Activated naive CD8-positive, alpha-beta T cell treated with anti-CD3 and anti-CD28 coated beads, Interleukin-2, amount 50 U/mL, for 24 hours (primary cell): ENCODE measurements around the gene DNAI1.

ENCODE experiments used
- ATAC-seq: fragments of 150-1000 bp; cut with Tn5 transposase; one replicate; pipeline ENCODE4 v1.10.0; 2021
- DNase-seq: peaks from one replicate; pipeline ENCODE4 v3.0.0; 2021
- H3K27ac Mint-ChIP-seq: one replicate; pipeline ENCODE4 v1.8.0; 2021; ENCODE audit warnings: mild to moderate bottlenecking, mixed read lengths
- H3K27me3 Mint-ChIP-seq: one replicate; pipeline ENCODE4 v1.8.0; 2021; ENCODE audit warnings: mixed read lengths
- H3K36me3 Mint-ChIP-seq: one replicate; pipeline ENCODE4 v1.8.0; 2021; ENCODE audit warnings: low read depth, mixed read lengths
- H3K4me1 Mint-ChIP-seq: one replicate; pipeline ENCODE4 v1.8.0; 2021; ENCODE audit warnings: mixed read lengths
- H3K4me3 Mint-ChIP-seq: one replicate; pipeline ENCODE4 v1.8.0; 2021; ENCODE audit warnings: mild to moderate bottlenecking, moderate library complexity, mixed read lengths
- H3K9me3 Mint-ChIP-seq: one replicate; pipeline ENCODE4 v1.8.0; 2021; ENCODE audit warnings: mixed read lengths

The DNAI1 gene

DNA sequence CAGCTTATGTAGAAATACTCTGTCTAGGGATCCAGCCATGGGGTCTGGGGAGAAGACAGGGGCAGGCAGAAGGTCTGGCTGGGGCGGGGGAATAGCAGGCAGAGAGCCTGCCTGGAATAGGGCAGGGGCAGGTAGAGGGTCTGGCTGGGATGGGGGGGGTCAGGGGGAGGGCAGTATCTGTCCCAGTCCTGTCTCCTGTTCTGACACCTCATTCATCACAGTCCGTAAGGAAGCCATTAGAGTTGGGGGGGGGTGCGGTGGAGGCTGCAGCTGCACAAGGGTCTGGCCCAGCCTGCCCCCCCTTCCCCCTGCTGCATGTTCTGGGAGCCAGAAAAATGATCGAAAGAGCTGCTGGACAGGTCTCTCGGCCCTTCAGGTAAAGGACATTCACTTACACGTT lies 98.3 kb downstream of the DNAI1 start:
- Mint-ChIP-seq H3K36me3 (no peaks in the 10 kb centered on the region), H3K4me1 (no peaks in the 10 kb centered on the region), H3K27ac (no peak overlapping the region), H3K27me3 (peaks cover 24% of the 10 kb centered on the region), H3K9me3 (no peaks in the 10 kb centered on the region), H3K4me3 (no peak overlapping the region)
- DNase-seq (no peak), ATAC-seq (no peak)

DNA sequence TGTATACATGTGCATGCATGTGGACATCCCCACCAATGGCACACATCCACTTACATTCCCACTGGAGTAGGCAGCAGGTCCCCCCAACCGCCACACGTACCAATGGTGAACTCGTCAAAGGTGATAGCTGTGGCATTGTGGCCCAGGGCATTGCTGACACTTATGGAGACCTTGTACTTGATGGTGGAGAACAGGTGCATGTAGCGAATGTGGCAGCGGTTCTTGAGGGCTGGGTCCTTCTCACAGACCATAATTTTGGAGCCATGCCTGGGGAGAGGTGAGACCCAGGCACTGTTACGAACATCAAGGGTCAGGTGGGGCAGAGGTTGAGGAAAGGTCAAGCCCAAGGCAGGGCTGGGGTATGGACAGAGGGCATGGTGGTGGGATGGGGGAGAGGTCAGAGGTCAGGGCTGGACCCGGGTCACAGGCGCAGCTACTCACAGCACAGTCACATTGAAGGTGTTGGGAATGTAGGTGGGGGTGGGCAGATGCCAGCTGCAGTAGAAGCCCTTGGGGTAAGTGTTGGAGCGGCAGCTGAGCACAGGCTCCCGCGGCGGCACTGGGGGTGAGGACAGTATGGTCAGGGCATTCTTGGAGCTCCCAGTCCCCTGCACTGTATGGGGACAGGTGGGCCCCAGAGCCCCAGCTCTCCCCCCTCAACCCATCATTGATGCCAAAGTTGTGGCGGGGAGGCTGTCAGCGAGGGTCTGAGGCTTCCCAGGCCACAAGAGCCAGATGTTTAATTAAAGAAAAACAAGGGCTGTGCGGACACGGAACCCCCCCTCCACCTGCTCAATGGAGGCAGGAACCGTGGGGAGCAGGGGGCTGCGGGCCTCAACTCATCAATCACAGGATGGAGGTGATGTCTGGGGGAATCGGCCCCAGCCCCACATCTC lies 99.1 kb downstream of the DNAI1 start:
- Mint-ChIP-seq H3K27ac (no peak overlapping the region), H3K4me1 (no peaks in the 10 kb centered on the region), H3K36me3 (no peaks in the 10 kb centered on the region), H3K27me3 (peaks cover 24% of the 10 kb centered on the region), H3K9me3 (no peaks in the 10 kb centered on the region), H3K4me3 (no peak overlapping the region)
- DNase-seq (no peak), ATAC-seq (no peak)

GRCh38 chr9:34558364-34558763 lies 99.8 kb downstream of the DNAI1 start:
- H3K4me3 Mint-ChIP-seq = no peak overlapping the region
- H3K9me3 Mint-ChIP-seq = no peaks in the 10 kb centered on the region
- no peak for ATAC-seq
- no peaks in the 10 kb centered on the region for H3K36me3 Mint-ChIP-seq
- no peak overlapping the region for H3K27ac Mint-ChIP-seq
- H3K4me1 Mint-ChIP-seq = no peaks in the 10 kb centered on the region
- no peak for DNase-seq
- peaks cover 28% of the 10 kb centered on the region for H3K27me3 Mint-ChIP-seq

- H3K4me1 Mint-ChIP-seq = no peaks in the 10 kb centered on the region
- H3K4me3 Mint-ChIP-seq = no peak overlapping the region
- ATAC-seq = no peak
- no peak for DNase-seq
- no peaks in the 10 kb centered on the region for H3K36me3 Mint-ChIP-seq
- peaks cover 32% of the 10 kb centered on the region for H3K27me3 Mint-ChIP-seq
- H3K9me3 Mint-ChIP-seq = no peaks in the 10 kb centered on the region
- no peak overlapping the region for H3K27ac Mint-ChIP-seq
Observed at GRCh38 chr9:34558919-34559623, 100.5 kb downstream of the DNAI1 start.

DNA sequence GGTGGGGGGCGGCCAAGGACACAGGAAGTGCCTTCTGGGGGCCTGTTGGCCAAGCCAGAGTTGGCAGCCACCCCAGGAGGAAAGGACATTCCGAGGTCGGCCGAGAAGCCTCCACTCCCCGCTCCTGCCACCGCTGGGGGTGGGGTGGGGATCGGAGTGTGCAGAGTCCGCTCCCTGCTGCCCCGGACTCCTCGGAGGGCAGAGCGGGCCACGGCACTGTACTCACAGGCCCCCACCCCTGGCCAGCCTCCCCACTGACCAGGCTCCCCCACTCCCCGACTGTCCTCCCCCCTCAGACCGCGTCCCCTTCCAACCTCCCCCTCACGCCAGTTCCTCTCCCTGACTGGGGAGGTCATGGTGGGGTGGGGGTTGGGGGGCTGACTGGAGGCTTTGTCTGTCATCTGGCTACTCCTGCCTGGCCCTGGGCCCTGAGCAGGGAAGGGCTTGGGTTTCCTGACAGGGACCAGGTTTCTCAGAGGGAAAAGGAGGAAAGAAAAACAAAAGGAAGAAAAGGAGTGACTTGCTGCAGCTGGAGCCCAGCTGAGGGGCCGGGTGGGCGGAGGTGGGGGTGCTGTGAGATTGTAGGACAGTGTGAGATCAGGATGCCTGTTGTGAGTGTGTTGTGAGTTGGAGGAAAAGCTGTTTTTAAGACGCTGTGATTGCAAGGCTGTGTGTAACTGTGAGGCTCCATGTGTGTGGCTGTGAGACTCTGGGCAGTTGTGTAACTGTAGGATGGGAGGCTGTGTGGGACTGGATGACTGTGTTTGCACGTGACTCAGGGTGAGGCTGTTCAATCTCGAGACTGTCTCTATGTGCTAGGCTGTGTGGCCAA lies 101.2 kb downstream of the DNAI1 start:
- no peak for DNase-seq
- no peak overlapping the region for H3K4me3 Mint-ChIP-seq
- peaks cover 28% of the 10 kb centered on the region for H3K27me3 Mint-ChIP-seq
- no peak overlapping the region for H3K27ac Mint-ChIP-seq
- H3K36me3 Mint-ChIP-seq = no peaks in the 10 kb centered on the region
- H3K4me1 Mint-ChIP-seq = no peaks in the 10 kb centered on the region
- no peaks in the 10 kb centered on the region for H3K9me3 Mint-ChIP-seq
- no peak for ATAC-seq

GRCh38 chr9:34560599-34561214 lies 102.1 kb downstream of the DNAI1 start:
- Mint-ChIP-seq H3K4me1 (no peaks in the 10 kb centered on the region), H3K27me3 (peaks cover 29% of the 10 kb centered on the region), H3K4me3 (no peak overlapping the region), H3K27ac (no peak overlapping the region), H3K36me3 (no peaks in the 10 kb centered on the region), H3K9me3 (no peaks in the 10 kb centered on the region)
- DNase-seq (no peak), ATAC-seq (no peak)

DNA sequence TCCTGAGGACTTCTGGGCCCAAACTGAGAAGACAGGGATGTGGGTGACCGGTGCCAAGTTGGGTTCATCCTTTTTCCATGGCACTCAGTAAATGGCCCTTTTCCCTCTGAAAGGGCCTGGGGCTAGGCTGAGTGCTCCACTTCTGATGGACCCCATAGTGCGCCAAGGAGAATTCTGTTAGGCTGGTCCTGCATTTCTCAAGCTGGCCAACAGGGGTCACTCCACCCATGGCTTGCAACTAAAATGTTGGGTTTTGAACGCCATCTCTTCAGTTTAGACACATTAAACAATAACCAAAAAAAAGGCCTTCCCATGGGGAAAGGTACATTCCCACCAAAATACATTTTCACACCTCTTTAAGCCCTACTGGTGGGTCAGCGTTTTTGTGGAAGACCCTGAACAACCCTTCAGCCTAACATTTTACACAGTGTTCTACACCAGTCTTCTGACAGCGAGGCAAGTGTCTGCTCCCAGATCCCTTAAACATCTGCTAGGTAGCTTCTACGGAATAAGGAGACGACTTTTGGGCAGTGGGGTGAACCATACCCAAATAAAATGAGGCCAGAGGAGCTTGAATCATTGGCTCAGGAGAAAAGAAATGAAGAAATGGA lies 103.6 kb downstream of the DNAI1 start:
- DNase-seq (peak; percentile 50), ATAC-seq (no peak)
- Mint-ChIP-seq H3K4me3 (no peak overlapping the region), H3K9me3 (no peaks in the 10 kb centered on the region), H3K27me3 (peaks cover 30% of the 10 kb centered on the region), H3K4me1 (no peaks in the 10 kb centered on the region), H3K27ac (no peak overlapping the region), H3K36me3 (no peaks in the 10 kb centered on the region)

GRCh38 chr9:34563262-34563661 lies 104.7 kb downstream of the DNAI1 start:
- ATAC-seq (no peak), DNase-seq (no peak)
- Mint-ChIP-seq H3K9me3 (no peaks in the 10 kb centered on the region), H3K4me1 (no peaks in the 10 kb centered on the region), H3K36me3 (no peaks in the 10 kb centered on the region), H3K27ac (no peak overlapping the region), H3K27me3 (peaks cover 24% of the 10 kb centered on the region), H3K4me3 (no peak overlapping the region)

DNA sequence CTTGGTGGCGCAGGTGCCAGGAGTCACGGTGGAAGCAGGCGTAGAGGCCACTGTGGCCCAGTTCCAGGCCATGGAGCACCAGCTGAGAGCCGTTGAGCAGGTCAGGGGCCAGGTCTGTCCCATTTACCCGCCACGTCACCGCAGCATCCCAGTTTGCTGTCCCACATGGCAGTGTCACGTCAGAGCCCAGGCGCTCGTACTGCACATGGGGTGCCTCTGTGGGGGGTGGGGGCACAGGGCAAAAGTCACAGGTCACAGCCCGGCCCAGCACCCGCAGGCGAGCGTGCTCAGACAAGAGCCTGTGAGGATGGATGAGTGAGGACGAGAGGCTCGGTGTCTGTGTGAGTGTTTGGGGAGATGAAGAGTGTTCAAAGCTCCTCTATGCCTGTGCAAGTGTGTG lies 106.0 kb downstream of the DNAI1 start:
- no peaks in the 10 kb centered on the region for H3K4me1 Mint-ChIP-seq
- no peak for ATAC-seq
- no peak for DNase-seq
- H3K9me3 Mint-ChIP-seq = no peaks in the 10 kb centered on the region
- no peak overlapping the region for H3K27ac Mint-ChIP-seq
- H3K4me3 Mint-ChIP-seq = no peak overlapping the region
- H3K27me3 Mint-ChIP-seq = peaks cover 25% of the 10 kb centered on the region
- no peaks in the 10 kb centered on the region for H3K36me3 Mint-ChIP-seq

DNA sequence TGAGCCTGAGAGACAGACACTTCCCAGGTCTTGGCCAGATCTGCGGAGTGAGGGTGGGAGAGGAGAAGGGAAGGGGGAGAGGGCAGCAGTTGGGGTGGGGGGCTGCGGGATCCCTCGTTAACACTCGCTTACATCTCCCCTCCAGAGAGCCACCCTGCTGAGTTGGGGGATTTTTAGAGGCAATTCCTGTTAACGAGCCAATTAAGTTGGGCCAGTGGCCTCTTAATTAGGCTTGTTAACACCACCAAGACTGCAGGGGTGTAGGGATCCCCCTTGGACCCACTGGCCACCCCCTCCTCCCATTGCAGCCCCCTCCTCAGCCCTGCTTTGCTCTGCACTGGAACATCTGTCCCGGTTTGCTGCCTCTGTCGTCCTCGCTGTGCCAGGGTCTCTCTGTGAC lies 107.3 kb downstream of the DNAI1 start:
- no peak for DNase-seq
- Mint-ChIP-seq H3K27me3 (peaks cover 19% of the 10 kb centered on the region), H3K27ac (no peak overlapping the region), H3K9me3 (no peaks in the 10 kb centered on the region), H3K36me3 (no peaks in the 10 kb centered on the region), H3K4me3 (no peak overlapping the region), H3K4me1 (no peaks in the 10 kb centered on the region)
- no peak for ATAC-seq

GRCh38 chr9:34566322-34566721 lies 107.7 kb downstream of the DNAI1 start:
- no peak for DNase-seq
- no peaks in the 10 kb centered on the region for H3K9me3 Mint-ChIP-seq
- H3K27ac Mint-ChIP-seq = no peak overlapping the region
- no peaks in the 10 kb centered on the region for H3K36me3 Mint-ChIP-seq
- peaks cover 19% of the 10 kb centered on the region for H3K27me3 Mint-ChIP-seq
- H3K4me1 Mint-ChIP-seq = no peaks in the 10 kb centered on the region
- no peak overlapping the region for H3K4me3 Mint-ChIP-seq
- no peak for ATAC-seq

GRCh38 chr9:34566972-34567371 lies 108.4 kb downstream of the DNAI1 start:
- H3K27me3 Mint-ChIP-seq = peaks cover 19% of the 10 kb centered on the region

DNA sequence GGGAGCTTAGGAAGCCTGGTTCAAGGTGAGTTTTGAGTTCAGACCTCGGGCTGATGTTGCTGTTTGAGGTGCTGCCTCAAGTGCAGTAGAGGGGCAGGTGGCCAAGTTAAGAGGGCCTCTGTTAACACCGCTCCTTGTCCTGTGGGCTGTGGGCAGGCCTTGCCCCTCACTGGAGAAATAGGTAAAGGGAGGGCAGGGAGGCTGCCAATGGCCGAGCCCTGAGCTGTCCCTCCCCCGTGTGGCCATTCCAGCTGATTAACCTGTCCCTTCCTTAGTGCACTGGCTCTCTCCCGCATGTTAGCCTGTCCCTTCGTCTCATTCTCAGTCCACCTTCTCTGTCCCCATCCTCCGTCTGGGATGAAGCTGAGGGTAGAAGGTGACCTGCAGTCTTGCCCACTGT lies 109.5 kb downstream of the DNAI1 start:
- H3K27me3 Mint-ChIP-seq = peaks cover 15% of the 10 kb centered on the region
- no peak overlapping the region for H3K27ac Mint-ChIP-seq
- H3K36me3 Mint-ChIP-seq = no peaks in the 10 kb centered on the region
- H3K4me3 Mint-ChIP-seq = no peak overlapping the region
- H3K4me1 Mint-ChIP-seq = no peaks in the 10 kb centered on the region
- ATAC-seq (no peak), DNase-seq (no peak)
- no peaks in the 10 kb centered on the region for H3K9me3 Mint-ChIP-seq

More at GRCh38 chr9:34566972-34567371, 108.4 kb downstream of the DNAI1 start:
- H3K36me3 Mint-ChIP-seq = no peaks in the 10 kb centered on the region
- H3K4me3 Mint-ChIP-seq = no peak overlapping the region
- no peaks in the 10 kb centered on the region for H3K4me1 Mint-ChIP-seq
- ATAC-seq (no peak), DNase-seq (no peak)
- no peaks in the 10 kb centered on the region for H3K9me3 Mint-ChIP-seq
- H3K27ac Mint-ChIP-seq = no peak overlapping the region

DNA sequence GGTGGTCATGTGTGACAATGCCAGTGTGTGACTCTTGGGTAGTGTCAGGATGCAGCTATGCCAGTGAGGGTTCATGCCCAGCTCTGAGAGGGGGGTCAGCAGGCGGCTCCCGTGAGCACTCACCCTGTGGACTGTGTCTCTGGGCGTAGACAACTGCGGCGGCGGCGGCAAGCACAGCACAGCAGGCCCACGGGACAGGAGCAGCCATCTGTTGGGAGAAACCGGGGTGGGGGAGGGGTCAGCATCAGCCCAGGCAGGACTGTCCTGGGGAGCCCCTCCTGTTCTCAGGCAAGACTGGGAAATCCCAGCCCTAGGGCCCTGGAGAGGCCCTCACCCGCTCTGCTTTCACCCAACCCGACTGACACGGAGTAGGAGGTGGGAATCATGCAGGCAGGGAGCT lies 110.2 kb downstream of the DNAI1 start:
- peaks cover 15% of the 10 kb centered on the region for H3K27me3 Mint-ChIP-seq
- no peaks in the 10 kb centered on the region for H3K9me3 Mint-ChIP-seq
- no peaks in the 10 kb centered on the region for H3K36me3 Mint-ChIP-seq
- H3K27ac Mint-ChIP-seq = no peak overlapping the region
- DNase-seq (no peak), ATAC-seq (no peak)
- H3K4me1 Mint-ChIP-seq = no peaks in the 10 kb centered on the region
- H3K4me3 Mint-ChIP-seq = no peak overlapping the region
